Mesenchymal stem cell (in vitro differentiated cells and primary cell): ENCODE measurements around the gene MRPL30.
A peak's percentile ranks its signal among the peaks of the same experiment; 100 is the strongest.

Experiments used
- DNase-seq: peaks from one replicate; pipeline ENCODE4 v3.0.0-alpha.2; 2013
- H2AFZ ChIP-seq: one replicate; pipeline ENCODE4 v1.6.1; 2013; ENCODE audit warnings: low read depth, mild to moderate bottlenecking, control low read depth, inconsistent platforms, low read length, moderate library complexity
- H2AK5ac ChIP-seq: 2 replicates; pipeline ENCODE4 v1.6.1; 2013; ENCODE audit warnings: low read length, moderate library complexity, mild to moderate bottlenecking, inconsistent platforms; ENCODE audit not compliant: severe bottlenecking
- H2BK120ac ChIP-seq: one replicate; pipeline ENCODE4 v1.6.1; 2013; ENCODE audit warnings: low read depth, mild to moderate bottlenecking, inconsistent platforms, low read length, moderate library complexity
- H2BK12ac ChIP-seq, 2 experiments: one replicate each; pipeline ENCODE4 v1.6.1; 2013; ENCODE audit warnings: inconsistent platforms in 2 of 2, low read length in 2 of 2, mild to moderate bottlenecking in 2 of 2, moderate library complexity in 2 of 2, control low read depth in 1 of 2
- H2BK15ac ChIP-seq: one replicate; pipeline ENCODE4 v1.6.1; 2013; ENCODE audit warnings: mild to moderate bottlenecking, low read depth, inconsistent platforms; ENCODE audit not compliant: poor library complexity, severe bottlenecking
- H2BK5ac ChIP-seq: 2 replicates; pipeline ENCODE4 v1.6.1; 2013; ENCODE audit warnings: low read depth, mild to moderate bottlenecking, low read length, control low read depth, inconsistent platforms; ENCODE audit not compliant: poor library complexity, severe bottlenecking
- H3K14ac ChIP-seq, 2 experiments: one replicate each; pipeline ENCODE4 v1.6.1; 2013; ENCODE audit warnings: inconsistent platforms in 2 of 2, low read length in 2 of 2, control low read depth in 1 of 2, mild to moderate bottlenecking in 1 of 2, moderate library complexity in 1 of 2
- H3K18ac ChIP-seq, 2 experiments: one replicate each; pipeline ENCODE4 v1.6.1; 2013; ENCODE audit warnings: inconsistent platforms in 2 of 2, low read length in 2 of 2, control low read depth in 1 of 2, low read depth in 1 of 2, mild to moderate bottlenecking in 1 of 2
- H3K23ac ChIP-seq, 2 experiments: one replicate each; pipeline ENCODE4 v1.6.1; 2013; ENCODE audit warnings: inconsistent platforms in 2 of 2, low read length in 2 of 2, mild to moderate bottlenecking in 2 of 2, moderate library complexity in 2 of 2, control low read depth in 1 of 2
- H3K27ac ChIP-seq: 2 replicates; pipeline ENCODE4 v1.5.1; 2013; ENCODE audit warnings: mild to moderate bottlenecking, moderate library complexity, low read length, control low read depth, inconsistent platforms; ENCODE audit not compliant: poor library complexity, severe bottlenecking
- H3K27me3 ChIP-seq, 2 experiments: 2 replicates each; pipeline versions ENCODE4 v1.6.1 to v1.7.0; 2013; ENCODE audit warnings: low read length in 2 of 2, mild to moderate bottlenecking in 2 of 2, moderate library complexity in 2 of 2, control low read depth in 1 of 2, inconsistent platforms in 1 of 2; ENCODE audit not compliant: control insufficient read depth in 1 of 2, insufficient read depth in 1 of 2
- H3K36me3 ChIP-seq, 2 experiments: 2 replicates each; pipeline versions ENCODE4 v1.6.1 to v1.7.0; 2013; ENCODE audit warnings: low read length in 2 of 2, control low read depth in 1 of 2, inconsistent platforms in 1 of 2, low read depth in 1 of 2, mild to moderate bottlenecking in 1 of 2; ENCODE audit not compliant: insufficient read depth in 2 of 2, control insufficient read depth in 1 of 2
- H3K4ac ChIP-seq, 2 experiments: one replicate each; pipeline ENCODE4 v1.6.1; 2013; ENCODE audit warnings: inconsistent platforms in 2 of 2, low read length in 2 of 2, mild to moderate bottlenecking in 2 of 2, moderate library complexity in 2 of 2, control low read depth in 1 of 2, low read depth in 1 of 2
- H3K4me1 ChIP-seq: 2 replicates; pipeline ENCODE4 v1.6.1; 2013; ENCODE audit warnings: low read depth, low read length, control low read depth; ENCODE audit not compliant: control insufficient read depth, insufficient read depth
- H3K4me2 ChIP-seq: 2 replicates; pipeline ENCODE4 v1.6.1; 2013; ENCODE audit warnings: low read length, mild to moderate bottlenecking, inconsistent platforms; ENCODE audit not compliant: poor library complexity, severe bottlenecking
- H3K4me3 ChIP-seq, 2 experiments: 2 replicates each; pipeline versions ENCODE4 v1.5.1 to v1.7.0; 2013; ENCODE audit warnings: low read length in 2 of 2, mild to moderate bottlenecking in 2 of 2, control low read depth in 1 of 2, low read depth in 1 of 2; ENCODE audit not compliant: insufficient read depth in 1 of 2
- H3K79me1 ChIP-seq: replicated peaks from 2 replicates; pipeline ENCODE4 v1.6.1; 2013; ENCODE audit warnings: mild to moderate bottlenecking, control low read depth, low read length, inconsistent platforms; ENCODE audit not compliant: poor library complexity, severe bottlenecking
- H3K9ac ChIP-seq: 2 replicates; pipeline ENCODE4 v1.7.0; 2013; ENCODE audit warnings: mild to moderate bottlenecking, low read length, moderate library complexity
- H3K9me3 ChIP-seq: 2 replicates; pipeline ENCODE4 v1.7.0; 2013; ENCODE audit warnings: mild to moderate bottlenecking, low read length; ENCODE audit not compliant: control insufficient read depth
- H4K8ac ChIP-seq: one replicate; pipeline ENCODE4 v1.6.1; 2013; ENCODE audit warnings: inconsistent platforms, mild to moderate bottlenecking, low read length, moderate library complexity
- H4K91ac ChIP-seq: one replicate; pipeline ENCODE4 v1.6.1; 2013; ENCODE audit warnings: mild to moderate bottlenecking, low read length, inconsistent platforms
- WGBS: methylation state at CpG from one replicate; pipeline ENCODE4 v1.1.7; 2013; ENCODE audit warnings: mixed read lengths; 5-methylcytosine and 5-hydroxymethylcytosine counted together

The MRPL30 gene

DNA sequence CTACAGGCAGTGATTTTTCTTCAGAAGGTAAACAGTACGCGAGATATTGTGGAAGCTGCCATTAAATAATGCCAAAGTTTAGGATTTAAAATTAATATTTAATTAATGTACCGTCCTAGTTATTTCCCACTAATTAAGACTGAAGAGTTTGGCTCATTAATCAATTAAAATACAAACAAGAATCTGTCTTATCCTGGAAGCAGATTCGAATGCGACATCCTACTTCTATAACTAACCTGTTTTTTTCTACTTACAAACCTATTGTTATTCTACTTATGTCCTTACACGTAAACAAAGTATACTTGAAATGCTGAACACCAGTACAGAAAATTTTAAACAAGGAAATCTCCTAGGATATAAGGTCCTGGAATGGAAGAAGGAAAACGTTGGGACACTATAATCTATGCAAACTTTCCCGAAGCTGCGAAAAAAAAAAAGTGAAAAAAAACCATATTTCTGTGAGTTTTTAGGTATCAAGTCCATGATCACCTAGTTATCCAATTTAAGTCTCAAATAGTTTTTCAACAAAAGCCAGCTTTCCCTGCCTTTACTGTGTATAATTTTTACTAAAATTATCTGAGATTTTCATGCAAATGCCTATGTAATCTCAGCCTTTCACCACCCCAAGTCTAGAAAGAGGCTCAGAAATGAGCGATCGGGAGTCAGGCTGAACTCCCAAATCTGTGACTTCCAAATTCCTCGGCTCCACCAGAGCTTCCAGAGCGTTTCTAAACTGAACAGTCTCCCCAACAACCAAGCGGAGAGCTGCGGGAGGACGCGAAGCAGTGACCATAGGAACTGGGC is 40.7 kb upstream of the MRPL30 start:
- peaks cover 2% of the 10 kb centered on the region for H3K4me1 ChIP-seq
- H3K79me1 ChIP-seq = no peaks in the 10 kb centered on the region
- peak overlapping the region; percentile 47 for H3K27ac ChIP-seq
- WGBS = 27% methylated on average over 11 of the region's 17 CpGs
- peak overlapping the region; percentile 85 for H3K9ac ChIP-seq
- peak overlapping the region in 1 of 2 experiments; percentile 40 for H3K23ac ChIP-seq
- H3K27me3 ChIP-seq = no peaks in the 10 kb centered on the region
- peak overlapping the region; percentile 92 for H3K4me2 ChIP-seq
- H3K36me3 ChIP-seq = no peaks in the 10 kb centered on the region
- H2AK5ac ChIP-seq = no peak overlapping the region
- DNase-seq = no peak
- H3K18ac ChIP-seq = peak overlapping the region; percentile 21 to 80
- H3K14ac ChIP-seq = peak overlapping the region in 1 of 2 experiments; percentile 18
- no peaks in the 10 kb centered on the region for H3K9me3 ChIP-seq
- H3K4me3 ChIP-seq = peak overlapping the region; percentile 89
- no peak overlapping the region for H3K4ac ChIP-seq
- H2AFZ ChIP-seq = peak overlapping the region; percentile 66
- peak overlapping the region in 1 of 2 experiments; percentile 77 for H2BK12ac ChIP-seq
- no peak overlapping the region for H2BK15ac ChIP-seq
- peak overlapping the region; percentile 13 for H4K8ac ChIP-seq
- no peak overlapping the region for H4K91ac ChIP-seq
- H2BK5ac ChIP-seq = no peak overlapping the region
- H2BK120ac ChIP-seq = no peak overlapping the region

DNA sequence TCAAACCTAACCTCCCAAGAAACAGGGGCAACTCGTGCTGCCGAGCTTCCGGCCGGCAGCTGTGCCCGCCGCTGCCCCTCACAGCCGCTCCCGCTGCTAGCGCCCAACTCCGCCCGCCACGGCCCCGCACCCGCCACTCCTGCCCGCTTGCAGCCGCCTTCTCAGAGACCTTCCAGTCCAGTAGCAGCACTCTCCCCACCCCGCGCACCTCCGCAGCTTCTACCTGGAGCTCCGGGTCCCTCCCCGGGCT is 40.2 kb upstream of the MRPL30 start:
- no peak overlapping the region for H4K91ac ChIP-seq

DNA sequence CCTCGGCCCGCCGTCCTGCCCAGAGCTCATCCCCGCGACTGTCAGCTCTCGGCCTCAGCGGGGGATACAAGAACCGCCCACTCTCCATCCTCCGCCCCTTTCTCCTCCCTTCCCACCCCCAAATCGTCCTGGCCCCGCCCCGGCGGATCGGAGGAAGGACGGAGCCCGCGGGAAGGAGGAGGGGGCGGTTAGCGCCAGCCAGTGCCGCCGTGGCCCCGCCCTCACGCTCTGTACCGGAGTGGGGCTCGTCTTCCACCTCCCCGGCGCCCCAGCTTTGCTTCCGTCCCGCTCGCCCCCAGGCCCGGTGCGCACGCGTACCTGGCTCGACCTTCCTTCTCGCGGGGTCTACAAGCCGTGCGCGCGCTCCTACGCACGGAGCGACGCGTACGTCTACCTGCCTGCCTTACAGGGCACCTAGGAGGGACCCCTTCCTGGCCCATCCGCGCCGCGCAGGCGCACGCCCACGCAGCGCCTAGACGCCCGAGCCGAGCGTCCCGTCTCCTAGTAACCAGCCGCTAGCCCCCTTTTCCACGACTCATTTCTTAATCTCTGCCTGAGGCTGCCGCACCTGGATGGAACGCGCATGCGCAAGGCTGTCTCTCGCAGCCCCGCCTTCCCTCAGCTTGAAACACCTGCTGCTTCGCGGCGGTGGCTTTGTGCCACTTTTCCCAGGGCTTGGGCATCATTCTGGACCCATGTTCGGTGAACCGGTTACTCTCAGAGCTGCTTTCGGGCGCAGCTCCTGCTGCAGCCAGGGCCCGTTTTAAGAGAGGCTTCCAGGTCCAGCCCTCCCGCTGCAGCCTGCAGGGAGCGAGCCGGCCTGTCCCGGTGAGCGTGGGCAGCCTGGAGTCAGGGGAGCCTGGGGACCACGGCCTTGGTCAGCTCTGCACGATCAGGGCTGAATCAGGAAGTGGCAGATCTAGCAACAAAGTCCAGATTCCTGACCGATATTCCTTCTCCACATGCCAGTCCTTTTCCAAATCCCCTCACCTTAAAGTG is 39.6 kb upstream of the MRPL30 start, which contains the start of gene C2orf15:
Gene C2orf15, plus strand, starts transcription at position 598 of the 999 bp plus-strand sequence. CDS start 8,852 bp downstream, outside the sequence.
- H3K9me3 ChIP-seq = no peaks in the 10 kb centered on the region
- peak within 1 kb of the TSS in 1 of 2 experiments; percentile 47 for H3K23ac ChIP-seq
- peak within 1 kb of the TSS; percentile 47 for H3K27ac ChIP-seq
- DNase-seq = peak; percentile 88
- peak within 1 kb of the TSS; percentile 64 to 98 for H3K18ac ChIP-seq
- H3K4me1 ChIP-seq = peaks cover 2% of the 10 kb centered on the region
- peak within 1 kb of the TSS in 1 of 2 experiments; percentile 94 for H3K14ac ChIP-seq
- H2BK5ac ChIP-seq = no peak within 1 kb of the TSS
- H3K9ac ChIP-seq = peak within 1 kb of the TSS; percentile 85
- H2BK12ac ChIP-seq = peak within 1 kb of the TSS in 1 of 2 experiments; percentile 77
- peak within 1 kb of the TSS; percentile 44 for H2BK15ac ChIP-seq
- H3K79me1 ChIP-seq = no peaks in the 10 kb centered on the region
- peak within 1 kb of the TSS; percentile 77 for H4K8ac ChIP-seq
- H4K91ac ChIP-seq = peak within 1 kb of the TSS; percentile 34
- H3K4ac ChIP-seq = peak within 1 kb of the TSS in 1 of 2 experiments; percentile 86
- H2AFZ ChIP-seq = peak within 1 kb of the TSS; percentile 99
- no peaks in the 10 kb centered on the region for H3K36me3 ChIP-seq
- no peak within 1 kb of the TSS for H2AK5ac ChIP-seq
- H3K4me2 ChIP-seq = peak within 1 kb of the TSS; percentile 92
- peak within 1 kb of the TSS; percentile 89 for H3K4me3 ChIP-seq
- no peaks in the 10 kb centered on the region for H3K27me3 ChIP-seq
- WGBS = 2% methylated on average over 84 of the region's 84 CpGs
- no peak within 1 kb of the TSS for H2BK120ac ChIP-seq

More for the DNA sequence above, 40.2 kb upstream of the MRPL30 start:
- Histone ChIP-seq H2BK12ac (peak overlapping the region in 1 of 2 experiments; percentile 77), H3K36me3 (no peaks in the 10 kb centered on the region), H3K4ac (no peak overlapping the region), H3K79me1 (no peaks in the 10 kb centered on the region), H2AFZ (peak overlapping the region; percentile 66), H3K4me1 (peaks cover 2% of the 10 kb centered on the region), H3K4me2 (peak overlapping the region; percentile 92), H3K9me3 (no peaks in the 10 kb centered on the region), H2BK15ac (no peak overlapping the region), H3K23ac (peak overlapping the region in 1 of 2 experiments; percentile 40), H2BK5ac (no peak overlapping the region), H4K8ac (peak overlapping the region; percentile 13), H3K9ac (peak overlapping the region; percentile 85), H3K27ac (peak overlapping the region; percentile 47), H3K18ac (peak overlapping the region; percentile 21 to 80), H3K14ac (peak overlapping the region in 1 of 2 experiments; percentile 18), H3K27me3 (no peaks in the 10 kb centered on the region), H2BK120ac (no peak overlapping the region), H3K4me3 (peak overlapping the region; percentile 89), H2AK5ac (no peak overlapping the region)
- no peak for DNase-seq
- under 1% methylated on average over 21 of the region's 21 CpGs for WGBS
